Nephron progenitor cell (in vitro differentiated cells): Measurements from ENCODE around the gene NECTIN1.
A peak's percentile ranks its signal among the peaks of the same experiment; 100 is the strongest.

Experiments
- DNase-seq: peaks from one replicate; pipeline ENCODE4 v3.0.0; 2021
- H3K27ac Mint-ChIP-seq: 2 replicates; pipeline ENCODE4 v1.8.0; 2021; ENCODE audit warnings: mild to moderate bottlenecking, moderate library complexity, mixed read lengths
- H3K27me3 Mint-ChIP-seq: 2 replicates; pipeline ENCODE4 v1.8.0; 2021; ENCODE audit warnings: mild to moderate bottlenecking, low read depth, mixed read lengths; ENCODE audit not compliant: poor library complexity
- H3K36me3 Mint-ChIP-seq: 2 replicates; pipeline ENCODE4 v1.8.0; 2021; ENCODE audit warnings: low read depth, mixed read lengths
- H3K4me1 Mint-ChIP-seq: 2 replicates; pipeline ENCODE4 v1.8.0; 2021; ENCODE audit warnings: mixed read lengths
- H3K4me3 Mint-ChIP-seq: 2 replicates; pipeline ENCODE4 v1.8.0; 2021; ENCODE audit warnings: mild to moderate bottlenecking, moderate library complexity, mixed read lengths
- H3K9me3 Mint-ChIP-seq: 2 replicates; pipeline ENCODE4 v1.8.0; 2021; ENCODE audit warnings: mild to moderate bottlenecking, moderate library complexity, mixed read lengths
- CTCF ChIP-seq: fragments of 200-600 bp; sonication (generic); IDR thresholded peaks from 2 replicates; pipeline ENCODE4 v1.5.0; 2021; ENCODE audit warnings: antibody characterized with exemption

NECTIN1 gene

GRCh38 chr11:119723243-119723951 is 5.6 kb downstream of the NECTIN1 start:
- H3K4me1 Mint-ChIP-seq: peaks cover 89% of the 10 kb centered on the region
- no peaks in the 10 kb centered on the region for H3K36me3 Mint-ChIP-seq
- no peak overlapping the region for H3K27ac Mint-ChIP-seq
- H3K9me3 Mint-ChIP-seq: no peaks in the 10 kb centered on the region
- TF ChIP-seq CTCF: no peak
- H3K27me3 Mint-ChIP-seq: peaks cover 10% of the 10 kb centered on the region
- no peak for DNase-seq
- peak overlapping the region; percentile 46 for H3K4me3 Mint-ChIP-seq

- no peak for TF ChIP-seq CTCF
- peaks cover 10% of the 10 kb centered on the region for H3K27me3 Mint-ChIP-seq
- peak overlapping the region; percentile 19 for H3K27ac Mint-ChIP-seq
- no peak for DNase-seq
- H3K4me3 Mint-ChIP-seq: peak overlapping the region; percentile 18
- peaks cover 98% of the 10 kb centered on the region for H3K4me1 Mint-ChIP-seq
- H3K9me3 Mint-ChIP-seq: no peaks in the 10 kb centered on the region
- H3K36me3 Mint-ChIP-seq: no peaks in the 10 kb centered on the region
Observed at GRCh38 chr11:119722281-119722794, 6.7 kb downstream of the NECTIN1 start.

- Mint-ChIP-seq H3K27ac (peak overlapping the region; percentile 19), H3K4me1 (peaks cover 98% of the 10 kb centered on the region), H3K9me3 (no peaks in the 10 kb centered on the region), H3K36me3 (no peaks in the 10 kb centered on the region), H3K4me3 (peak overlapping the region; percentile 12), H3K27me3 (peaks cover 10% of the 10 kb centered on the region)
- peak; percentile 51 for TF ChIP-seq CTCF
- DNase-seq: peak; percentile 60
Observed at GRCh38 chr11:119721129-119722120, 7.6 kb downstream of the NECTIN1 start.

DNA sequence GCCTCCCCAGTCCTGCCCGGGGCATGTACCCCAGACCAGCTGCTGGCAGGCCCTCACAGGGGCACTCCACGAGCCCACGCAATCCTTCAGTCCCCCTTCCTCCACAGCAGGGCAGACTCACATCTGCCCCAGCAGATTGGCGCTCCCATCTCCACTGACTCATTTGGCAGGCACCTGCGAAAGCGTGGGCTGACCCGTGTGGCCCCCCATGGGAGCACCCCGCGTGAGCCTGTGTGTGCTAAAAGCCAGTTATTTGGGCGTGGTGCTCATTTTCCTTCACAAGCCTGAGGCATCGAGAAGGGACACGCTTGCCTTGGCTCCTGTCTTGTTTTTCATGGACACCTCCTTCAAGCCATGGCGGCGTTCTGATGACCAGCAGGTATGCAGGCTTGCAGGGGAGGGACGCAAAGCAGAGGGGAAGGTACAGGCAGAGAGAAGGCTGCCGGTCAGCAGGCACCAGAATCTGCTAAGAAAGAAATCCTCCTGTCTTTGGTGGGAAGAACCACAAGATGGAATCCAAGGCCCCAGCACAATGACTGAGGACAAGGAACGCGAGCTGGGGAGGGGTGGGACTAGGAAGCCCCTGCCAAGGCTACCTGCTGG is 8.6 kb downstream of the NECTIN1 start:
- H3K27me3 Mint-ChIP-seq: peaks cover 3% of the 10 kb centered on the region
- no peak for DNase-seq
- TF ChIP-seq CTCF: no peak
- H3K9me3 Mint-ChIP-seq: no peaks in the 10 kb centered on the region
- H3K36me3 Mint-ChIP-seq: no peaks in the 10 kb centered on the region
- peaks cover 98% of the 10 kb centered on the region for H3K4me1 Mint-ChIP-seq
- no peak overlapping the region for H3K4me3 Mint-ChIP-seq
- H3K27ac Mint-ChIP-seq: no peak overlapping the region

DNA sequence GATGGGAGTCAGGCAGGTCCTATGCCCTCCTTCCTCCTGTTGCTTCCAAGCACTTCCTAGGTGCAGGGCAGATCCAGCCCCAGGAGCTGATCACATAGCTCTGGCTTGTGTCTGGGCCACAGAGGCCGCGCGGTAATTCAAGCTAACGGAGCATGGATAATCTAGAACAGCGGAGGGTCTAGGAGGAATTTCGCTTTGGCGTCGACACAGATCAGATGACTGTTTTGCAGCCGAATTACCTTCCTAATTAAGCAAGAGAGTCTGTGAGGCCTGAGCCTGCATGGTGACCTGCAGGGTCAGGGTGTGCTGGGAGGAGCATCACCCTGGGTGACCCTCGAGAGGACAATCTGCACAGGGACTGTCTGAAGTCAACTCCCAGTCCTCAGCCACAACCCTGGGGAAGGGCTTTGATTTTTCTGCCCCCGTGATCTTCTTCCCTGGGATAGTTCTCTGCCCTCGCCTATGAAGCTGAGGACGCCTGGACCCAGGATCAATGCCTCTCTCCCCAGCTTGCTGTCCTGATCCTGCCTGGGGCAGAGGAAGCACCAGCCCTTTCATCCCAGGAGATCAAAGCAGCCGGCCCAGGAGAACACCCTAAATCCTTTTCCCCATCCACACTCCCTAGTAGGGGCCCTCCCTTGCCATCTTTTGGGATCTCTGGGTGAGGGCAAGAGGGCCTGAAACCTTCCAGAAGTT is 11.0 kb downstream of the NECTIN1 start:
- H3K27me3 Mint-ChIP-seq: no peaks in the 10 kb centered on the region
- peak; percentile 53 for DNase-seq
- no peak for TF ChIP-seq CTCF
- H3K27ac Mint-ChIP-seq: peak overlapping the region; percentile 92
- peak overlapping the region; percentile 34 for H3K4me3 Mint-ChIP-seq
- H3K4me1 Mint-ChIP-seq: peaks cover 97% of the 10 kb centered on the region
- H3K36me3 Mint-ChIP-seq: no peaks in the 10 kb centered on the region
- no peaks in the 10 kb centered on the region for H3K9me3 Mint-ChIP-seq
